ENCODE results near the gene CAMK2D. TPM values are rescaled to one million over a fixed set of nuclear protein-coding genes. Genes with fewer than 3 reads are reported as not detected.

CAMK2D gene
- total RNA-seq, 2 experiments from 2014 or later: 104 to 120 TPM

GRCh38 chr4:113495790-113496189, 265.7 kb downstream of the CAMK2D start:
- TF ChIP-seq EZH2phosphoT487 (IDR thresholded peaks at IDR 0.05; ENCODE audit: borderline replicate concordance, low read depth, low read length) (no peak), CTCF (conservative IDR thresholded peaks at IDR 0.05; ENCODE audit: low read length) (no peak)
- intact Hi-C loops (cut with micrococcal nuclease; ENCODE audit: unreplicated experiment): no loop called here
- BruUV-seq (replicated peaks): no TSS peak
- POLR2A ChIA-PET: interaction anchor here (0.5 to 1.8 kb wide), 5 partner anchors 10 to 1583 kb away, joined by 3 to 6 read pairs (median 3); no protein-coding TSS in a partner anchor
- Histone ChIP-seq H3K27ac (ENCODE audit: low read depth, low read length, poor library complexity, severe bottlenecking) (no peak overlapping the region), H3K9me3 (ENCODE audit: low read length) (no peaks in the 10 kb centered on the region), H3K36me3 (ENCODE audit: insufficient read depth, low read length) (peaks cover 57% of the 10 kb centered on the region), H3K79me2 (ENCODE audit: insufficient read depth, low read depth, low read length) (no peaks in the 10 kb centered on the region), H3K4me3 (ENCODE audit: low read depth, low read length, poor library complexity, severe bottlenecking) (no peak overlapping the region), H3K4me2 (ENCODE audit: low read length) (no peak overlapping the region), H2AFZ (ENCODE audit: low read length) (no peak overlapping the region), H3K4me1 (ENCODE audit: insufficient read depth, low read length, poor library complexity, severe bottlenecking) (no peaks in the 10 kb centered on the region), H4K20me1 (ENCODE audit: insufficient read depth, low read length) (no peaks in the 10 kb centered on the region), H3K9me2 (ENCODE audit: insufficient read depth, low read length) (no peaks in the 10 kb centered on the region)
- no peak for DNase-seq (ENCODE audit: low spot score)
- CTCF ChIA-PET (ENCODE audit: unreplicated experiment): no interaction called here

- H3K36me3 ChIP-seq (ENCODE audit: insufficient read depth, low read length): peaks cover 50% of the 10 kb centered on the region
- POLR2A ChIA-PET: no interaction called here
- no peak overlapping the region for H3K4me3 ChIP-seq (ENCODE audit: low read depth, low read length, poor library complexity, severe bottlenecking)
- H3K4me1 ChIP-seq (ENCODE audit: insufficient read depth, low read length, poor library complexity, severe bottlenecking): no peaks in the 10 kb centered on the region
- H3K9me3 ChIP-seq (ENCODE audit: low read length): peaks cover 4% of the 10 kb centered on the region; the same call in 1 of the 2 replicates
- no peak for DNase-seq (ENCODE audit: low spot score)
- BruUV-seq (replicated peaks): no TSS peak
- no peaks in the 10 kb centered on the region for H3K9me2 ChIP-seq (ENCODE audit: insufficient read depth, low read length)
- H3K79me2 ChIP-seq (ENCODE audit: insufficient read depth, low read depth, low read length): no peaks in the 10 kb centered on the region
- CTCF ChIA-PET (ENCODE audit: unreplicated experiment): no interaction called here
- no peak overlapping the region for H3K27ac ChIP-seq (ENCODE audit: low read depth, low read length, poor library complexity, severe bottlenecking)
- TF ChIP-seq CTCF (conservative IDR thresholded peaks at IDR 0.05; ENCODE audit: low read length) (no peak), EZH2phosphoT487 (IDR thresholded peaks at IDR 0.05; ENCODE audit: borderline replicate concordance, low read depth, low read length) (no peak)
- no peak overlapping the region for H3K4me2 ChIP-seq (ENCODE audit: low read length)
- intact Hi-C loops (cut with micrococcal nuclease; ENCODE audit: unreplicated experiment): no loop called here
- H4K20me1 ChIP-seq (ENCODE audit: insufficient read depth, low read length): no peaks in the 10 kb centered on the region
- no peak overlapping the region for H2AFZ ChIP-seq (ENCODE audit: low read length)
Observed at GRCh38 chr4:113483131-113483530, 278.4 kb downstream of the CAMK2D start.

- no peaks in the 10 kb centered on the region for H3K4me1 ChIP-seq (ENCODE audit: insufficient read depth, low read length, poor library complexity, severe bottlenecking)
- TF ChIP-seq CTCF (conservative IDR thresholded peaks at IDR 0.05; ENCODE audit: low read length): no peak
- no peak for TF ChIP-seq EZH2phosphoT487 (IDR thresholded peaks at IDR 0.05; ENCODE audit: borderline replicate concordance, low read depth, low read length)
- CTCF ChIA-PET (ENCODE audit: unreplicated experiment): no interaction called here
- H3K9me2 ChIP-seq (ENCODE audit: insufficient read depth, low read length): no peaks in the 10 kb centered on the region
- no peaks in the 10 kb centered on the region for H3K79me2 ChIP-seq (ENCODE audit: insufficient read depth, low read depth, low read length)
- H3K27ac ChIP-seq (ENCODE audit: low read depth, low read length, poor library complexity, severe bottlenecking): no peak overlapping the region
- intact Hi-C loops (cut with micrococcal nuclease; ENCODE audit: unreplicated experiment): no loop called here
- BruUV-seq (replicated peaks): no TSS peak
- no peak for DNase-seq (ENCODE audit: low spot score)
- no peak overlapping the region for H3K4me3 ChIP-seq (ENCODE audit: low read depth, low read length, poor library complexity, severe bottlenecking)
- peaks cover 7% of the 10 kb centered on the region; the same call in 1 of the 2 replicates for H3K9me3 ChIP-seq (ENCODE audit: low read length)
- no peak overlapping the region for H3K4me2 ChIP-seq (ENCODE audit: low read length)
- POLR2A ChIA-PET: no interaction called here
- no peaks in the 10 kb centered on the region for H4K20me1 ChIP-seq (ENCODE audit: insufficient read depth, low read length)
- peaks cover 58% of the 10 kb centered on the region for H3K36me3 ChIP-seq (ENCODE audit: insufficient read depth, low read length)
- no peak overlapping the region for H2AFZ ChIP-seq (ENCODE audit: low read length)
Observed at GRCh38 chr4:113482325-113482724, 279.2 kb downstream of the CAMK2D start.

All from OCI-LY7 (cell line).